Natural killer cell (primary cell): ENCODE measurements around the gene VPS9D1. TPM values are rescaled to one million over a fixed set of nuclear protein-coding genes. Genes with fewer than 3 reads are reported as not detected.

Experiments used
- ATAC-seq, 3 donors: fragments of 150-1000 bp in 2 of 3; fragments of 200-7000 bp in 1 of 3; cut with Tn5 transposase; 1 replicate in 1 of 3; 2 replicates in 2 of 3; pipeline ENCODE4 v1.10.0; 2021; ENCODE audit warnings: mild to moderate bottlenecking in 2 of 3, moderate library complexity in 2 of 3
- DNase-seq, 2 donors: peaks; one replicate each; pipeline versions ENCODE4 v3.0.0 to v3.0.0-alpha.2; 2013 to 2021; ENCODE audit warnings: mixed read lengths in 1 of 2
- H3K27ac ChIP-seq: one replicate; pipeline ENCODE4 v1.5.1; 2013; ENCODE audit warnings: mild to moderate bottlenecking, low read length
- H3K27me3 ChIP-seq: one replicate; pipeline ENCODE4 v1.6.1; 2013; ENCODE audit warnings: low read length; ENCODE audit not compliant: control insufficient read depth, insufficient read depth
- H3K36me3 ChIP-seq: one replicate; pipeline ENCODE4 v1.6.1; 2013; ENCODE audit warnings: low read length; ENCODE audit not compliant: control insufficient read depth, insufficient read depth
- H3K4me1 ChIP-seq: one replicate; pipeline ENCODE4 v1.6.1; 2013; ENCODE audit warnings: low read length; ENCODE audit not compliant: control insufficient read depth, insufficient read depth
- H3K4me3 ChIP-seq: one replicate; pipeline ENCODE4 v1.5.1; 2013; ENCODE audit warnings: low read length
- H3K9me3 ChIP-seq: one replicate; pipeline ENCODE4 v1.6.1; 2013; ENCODE audit warnings: low read length; ENCODE audit not compliant: control insufficient read depth, insufficient read depth
- H3K27ac Mint-ChIP-seq, 2 donors: one replicate each; pipeline ENCODE4 v1.8.0; 2022; ENCODE audit warnings: mild to moderate bottlenecking in 2 of 2, mixed read lengths in 2 of 2, moderate library complexity in 1 of 2
- H3K27me3 Mint-ChIP-seq, 2 donors: one replicate each; pipeline ENCODE4 v1.8.0; 2022; ENCODE audit warnings: low read depth in 2 of 2, mixed read lengths in 2 of 2
- H3K36me3 Mint-ChIP-seq: one replicate; pipeline ENCODE4 v1.8.0; 2022; ENCODE audit warnings: mixed read lengths
- H3K4me1 Mint-ChIP-seq, 2 donors: one replicate each; pipeline ENCODE4 v1.8.0; 2022; ENCODE audit warnings: mixed read lengths in 2 of 2
- H3K4me3 Mint-ChIP-seq: one replicate; pipeline ENCODE4 v1.8.0; 2022; ENCODE audit warnings: mild to moderate bottlenecking, moderate library complexity, mixed read lengths
- H3K9me3 Mint-ChIP-seq, 2 donors: one replicate each; pipeline ENCODE4 v1.8.0; 2022; ENCODE audit warnings: mixed read lengths in 2 of 2
- WGBS: methylation state at CpG from one replicate; pipeline ENCODE4 v1.1.7; 2013; ENCODE audit warnings: missing lambda C conversion rate; ENCODE audit not compliant: insufficient coverage; 5-methylcytosine and 5-hydroxymethylcytosine counted together
- intact Hi-C: fragments of 100-400 bp; cut with micrococcal nuclease; formaldehyde crosslinking; loops from one replicate; pipeline ENCODE4 v1.14.2; 2022
- total RNA-seq, 4 donors: library from RNA; stranded (reverse); fragments of 120-200 nt in 1 of 4; gene quantifications; one replicate each; pipeline versions ENCODE4 v1.2.3 to v1.2.4, GENCODE V29; 2013 to 2022
- TF ChIP-seq, protein P1 (sequence below): fragments of 200-600 bp; IDR thresholded peaks from one replicate; pipeline ENCODE4 v1.8.0; 2022; ENCODE audit warnings: antibody characterized with exemption

The VPS9D1 gene
- total RNA-seq, 3 donors from 2014 or later (not counting 1 experiment from before 2014, with no cell fraction given), result 31.7 to 43.0 (median 35.4) TPM

GRCh38 chr16:89744813-89745212 is 24.1 kb upstream of the VPS9D1 start:
- TF ChIP-seq, protein P1, sequence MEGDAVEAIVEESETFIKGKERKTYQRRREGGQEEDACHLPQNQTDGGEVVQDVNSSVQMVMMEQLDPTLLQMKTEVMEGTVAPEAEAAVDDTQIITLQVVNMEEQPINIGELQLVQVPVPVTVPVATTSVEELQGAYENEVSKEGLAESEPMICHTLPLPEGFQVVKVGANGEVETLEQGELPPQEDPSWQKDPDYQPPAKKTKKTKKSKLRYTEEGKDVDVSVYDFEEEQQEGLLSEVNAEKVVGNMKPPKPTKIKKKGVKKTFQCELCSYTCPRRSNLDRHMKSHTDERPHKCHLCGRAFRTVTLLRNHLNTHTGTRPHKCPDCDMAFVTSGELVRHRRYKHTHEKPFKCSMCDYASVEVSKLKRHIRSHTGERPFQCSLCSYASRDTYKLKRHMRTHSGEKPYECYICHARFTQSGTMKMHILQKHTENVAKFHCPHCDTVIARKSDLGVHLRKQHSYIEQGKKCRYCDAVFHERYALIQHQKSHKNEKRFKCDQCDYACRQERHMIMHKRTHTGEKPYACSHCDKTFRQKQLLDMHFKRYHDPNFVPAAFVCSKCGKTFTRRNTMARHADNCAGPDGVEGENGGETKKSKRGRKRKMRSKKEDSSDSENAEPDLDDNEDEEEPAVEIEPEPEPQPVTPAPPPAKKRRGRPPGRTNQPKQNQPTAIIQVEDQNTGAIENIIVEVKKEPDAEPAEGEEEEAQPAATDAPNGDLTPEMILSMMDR, result no peak
- no peak for DNase-seq
- Mint-ChIP-seq H3K27ac (peak overlapping the region; percentile 42 to 70), H3K36me3 (no peaks in the 10 kb centered on the region), H3K9me3 (no peaks in the 10 kb centered on the region), H3K27me3 (no peaks in the 10 kb centered on the region), H3K4me1 (peaks cover 0 to 16% of the 10 kb centered on the region in 2 donors), H3K4me3 (no peak overlapping the region)
- no peaks in the 10 kb centered on the region for H3K9me3 ChIP-seq
- no peaks in the 10 kb centered on the region for H3K27me3 ChIP-seq
- H3K36me3 ChIP-seq, result peaks cover 51% of the 10 kb centered on the region
- intact Hi-C loops, result no loop called here
- peak in 1 of 3 donors; percentile 6 for ATAC-seq
- 95% methylated on average over 16 of the region's 16 CpGs for WGBS
- H3K4me3 ChIP-seq, result no peak overlapping the region
- peaks cover 9% of the 10 kb centered on the region for H3K4me1 ChIP-seq
- H3K27ac ChIP-seq, result no peak overlapping the region

- WGBS, result 58% methylated on average over 4 of the region's 4 CpGs
- Mint-ChIP-seq H3K4me3 (no peak overlapping the region), H3K27me3 (no peaks in the 10 kb centered on the region), H3K36me3 (no peaks in the 10 kb centered on the region), H3K4me1 (peaks cover 13 to 25% of the 10 kb centered on the region in 2 donors), H3K9me3 (no peaks in the 10 kb centered on the region), H3K27ac (peak overlapping the region; percentile 59 to 67)
- Histone ChIP-seq H3K27ac (peak overlapping the region; percentile 6), H3K27me3 (no peaks in the 10 kb centered on the region), H3K4me1 (peaks cover 20% of the 10 kb centered on the region), H3K36me3 (peaks cover 56% of the 10 kb centered on the region), H3K4me3 (no peak overlapping the region), H3K9me3 (no peaks in the 10 kb centered on the region)
- no peak for DNase-seq
- peak in 1 of 3 donors; percentile 17 for ATAC-seq
- intact Hi-C loops, result no loop called here
- TF ChIP-seq, protein P1, result no peak
Measured at GRCh38 chr16:89742948-89743347, 22.2 kb upstream of the VPS9D1 start.

- DNase-seq (no peak), ATAC-seq (no peak)
- H3K9me3 ChIP-seq, result no peaks in the 10 kb centered on the region
- no peaks in the 10 kb centered on the region for H3K27me3 ChIP-seq
- Mint-ChIP-seq H3K4me3 (no peak overlapping the region), H3K27me3 (no peaks in the 10 kb centered on the region), H3K36me3 (no peaks in the 10 kb centered on the region), H3K27ac (peak overlapping the region; percentile 44 to 65), H3K4me1 (peaks cover 27 to 35% of the 10 kb centered on the region in 2 donors), H3K9me3 (no peaks in the 10 kb centered on the region)
- H3K36me3 ChIP-seq, result peaks cover 61% of the 10 kb centered on the region
- intact Hi-C loops, result no loop called here
- TF ChIP-seq, protein P1, result no peak
- 82% methylated on average over 11 of the region's 11 CpGs for WGBS
- H3K4me1 ChIP-seq, result peaks cover 35% of the 10 kb centered on the region
- no peak overlapping the region for H3K4me3 ChIP-seq
- no peak overlapping the region for H3K27ac ChIP-seq
Measured at GRCh38 chr16:89741342-89742014, 20.8 kb upstream of the VPS9D1 start.

GRCh38 chr16:89739383-89739782 is 18.7 kb upstream of the VPS9D1 start:
- Mint-ChIP-seq H3K27ac (peak overlapping the region; percentile 76 to 88), H3K9me3 (no peaks in the 10 kb centered on the region), H3K36me3 (no peaks in the 10 kb centered on the region), H3K4me1 (peaks cover 27 to 37% of the 10 kb centered on the region in 2 donors), H3K27me3 (no peaks in the 10 kb centered on the region), H3K4me3 (no peak overlapping the region)
- no peak overlapping the region for H3K27ac ChIP-seq
- H3K27me3 ChIP-seq, result no peaks in the 10 kb centered on the region
- H3K4me3 ChIP-seq, result no peak overlapping the region
- TF ChIP-seq, protein P1, result no peak
- H3K9me3 ChIP-seq, result no peaks in the 10 kb centered on the region
- 91% methylated on average over 9 of the region's 9 CpGs for WGBS
- intact Hi-C loops, result no loop called here
- peaks cover 68% of the 10 kb centered on the region for H3K36me3 ChIP-seq
- DNase-seq, result no peak
- peaks cover 43% of the 10 kb centered on the region for H3K4me1 ChIP-seq
- ATAC-seq, result no peak
